Cardiac muscle cell (in vitro differentiated cells and primary cell): ENCODE measurements around the gene BOLL. TPM values are rescaled to one million over a fixed set of nuclear protein-coding genes. Genes with fewer than 3 reads are reported as not detected.

Source experiments
- polyA plus RNA-seq: library from polyadenylated mRNA; unstranded; fragments of >200 nt; fragmentation: Nextera tagmentation; extraction: Ambion mirVana; gene quantifications from 2 replicates; pipeline ENCODE4 v1.2.1, GENCODE V29; 2016
- total RNA-seq: library from RNA; depleted of rRNA; stranded (reverse); fragments of >200 nt; gene quantifications from 2 replicates; pipeline ENCODE4 v1.2.3, GENCODE V29; 2016

BOLL gene
- total and polyA plus RNA-seq, 2 experiments from 2014 or later, result 0.21 TPM; not detected in 1

Other genes with a start within 250 kb of the BOLL start
- 2.8 and 8.3 TPM in 2 replicates for gene RFTN2, start 109.7 kb downstream of the BOLL start, total RNA-seq
- gene RFTN2, start 109.7 kb downstream of the BOLL start, polyA plus RNA-seq, result 5.0 and 5.9 TPM in 2 replicates
- 9.3 and 10.2 TPM in 2 replicates for gene MARS2, start 80.0 kb downstream of the BOLL start, total RNA-seq
- gene MARS2, start 80.0 kb downstream of the BOLL start, polyA plus RNA-seq, result 8.4 and 11.6 TPM in 2 replicates
- gene PLCL1, start 19.3 kb upstream of the BOLL start, total RNA-seq, result 4.9 and 9.0 TPM in 2 replicates
- gene PLCL1, start 19.3 kb upstream of the BOLL start, polyA plus RNA-seq, result 3.8 and 7.8 TPM in 2 replicates